Retina (tissue), 1 donor: ENCODE results near the gene DNAJC15.

Experiments used
- DNase-seq: peaks from one replicate; pipeline ENCODE4 v3.0.0-alpha.2; 2016

DNAJC15 gene

DNA sequence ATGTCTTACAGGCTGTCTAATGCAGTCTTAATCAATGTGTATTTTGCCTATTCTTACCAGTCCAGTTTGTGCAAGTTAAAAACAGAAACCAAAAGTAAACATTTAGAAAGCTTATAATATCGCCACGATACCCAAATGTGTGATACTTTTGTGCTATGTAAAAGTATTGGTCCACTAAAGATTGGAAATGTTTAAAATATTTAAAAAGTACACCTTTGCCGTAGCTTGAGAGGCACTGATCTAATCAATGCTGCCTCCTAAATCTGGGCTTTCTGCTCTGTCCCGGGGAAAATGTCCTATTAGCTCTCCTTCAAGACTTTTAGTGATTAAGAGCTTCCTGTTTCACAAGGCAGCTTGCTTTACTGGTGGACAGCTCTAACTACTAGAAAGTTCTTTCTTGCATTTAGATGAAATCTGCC, 64.7 kb downstream of the DNAJC15 start:
- no peak for DNase-seq

DNA sequence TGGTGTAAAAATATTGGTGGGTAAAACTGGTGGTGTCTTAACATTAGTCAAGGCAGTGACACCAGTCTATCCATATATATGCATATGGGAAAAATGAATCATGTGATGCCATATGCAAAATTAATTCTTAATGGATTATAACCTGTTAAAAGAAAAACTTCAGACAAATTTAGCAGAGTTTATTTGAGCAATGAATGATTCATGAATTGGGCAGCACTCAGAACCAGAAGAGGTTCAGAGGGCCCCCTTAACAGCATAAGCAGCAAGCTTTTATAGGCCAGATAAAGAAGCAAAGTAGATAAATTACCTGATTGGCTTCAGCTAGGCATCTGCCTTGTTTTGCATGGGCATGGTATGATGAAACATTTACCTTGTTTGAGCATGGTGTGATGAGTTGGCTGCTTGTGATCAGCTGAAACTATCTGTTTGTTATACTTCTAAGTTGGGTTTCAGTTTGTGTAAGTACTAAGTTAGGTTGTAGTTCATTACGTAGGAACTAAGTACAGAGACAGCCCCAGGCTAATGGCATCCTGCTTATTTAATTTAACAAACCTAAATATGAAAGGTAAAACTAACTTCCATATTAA, 66.6 kb downstream of the DNAJC15 start:
- no peak for DNase-seq

DNA sequence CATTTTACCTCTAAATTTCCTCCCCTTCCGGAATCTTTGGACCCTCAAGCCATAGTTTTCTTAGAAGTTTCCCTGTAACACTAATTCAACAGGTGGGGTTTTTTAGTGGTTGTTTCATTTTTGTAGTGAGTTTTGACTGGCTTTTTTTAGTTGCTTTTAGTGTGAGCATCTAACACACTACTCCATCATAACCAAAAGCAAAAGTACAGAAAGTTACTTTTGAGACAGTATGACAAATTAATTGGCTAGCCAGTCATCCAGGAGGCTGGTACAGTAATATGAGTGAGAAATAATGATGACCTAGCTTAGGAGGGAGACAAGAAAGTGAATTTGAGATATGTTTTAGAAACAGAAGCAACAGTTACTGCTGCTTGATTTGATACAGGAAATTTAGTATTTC, 71.5 kb downstream of the DNAJC15 start:
- DNase-seq: no peak

DNA sequence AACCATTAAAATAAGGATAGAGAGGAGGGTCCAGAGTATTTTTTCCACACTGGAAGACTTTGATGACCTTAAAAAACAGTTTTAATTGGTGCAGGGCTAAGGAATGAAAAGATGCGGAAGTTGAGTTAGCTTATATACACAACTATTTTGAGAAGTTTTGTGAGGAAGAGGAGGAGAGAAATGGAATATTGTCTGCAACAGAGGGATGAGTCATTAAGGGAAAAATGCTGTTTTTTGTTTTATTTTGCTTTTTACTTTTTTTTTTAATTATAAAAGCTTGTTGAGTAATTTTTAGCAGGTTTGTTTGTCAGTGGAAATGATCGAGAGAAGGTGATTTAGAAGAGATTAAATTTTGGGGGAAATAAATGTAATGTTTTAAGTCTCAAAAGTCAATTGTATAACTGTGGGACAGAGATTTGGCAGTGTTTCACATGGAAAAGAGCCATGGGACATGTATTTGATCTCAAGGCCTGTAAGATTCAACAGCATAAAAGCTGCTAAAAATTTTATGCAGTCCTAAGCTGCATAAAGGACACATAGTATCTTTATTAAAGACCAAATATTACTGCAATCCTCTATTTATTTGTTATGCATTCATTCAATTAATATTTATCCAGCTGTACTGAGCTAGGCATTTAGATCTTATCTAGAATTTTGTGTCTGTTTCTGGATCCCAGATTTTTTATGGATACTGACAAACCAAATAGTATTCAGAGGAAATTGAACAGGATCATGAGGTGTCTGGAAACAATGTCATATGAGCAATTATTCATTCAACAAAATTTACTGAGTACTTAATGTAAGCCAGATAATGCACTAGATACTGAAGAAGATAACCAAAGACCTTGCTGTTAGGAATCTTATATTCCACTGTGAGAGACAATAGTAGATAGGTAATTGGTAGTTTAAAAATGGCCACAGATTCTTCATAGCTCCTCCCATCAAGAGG, 72.7 kb downstream of the DNAJC15 start:
- no peak for DNase-seq

DNA sequence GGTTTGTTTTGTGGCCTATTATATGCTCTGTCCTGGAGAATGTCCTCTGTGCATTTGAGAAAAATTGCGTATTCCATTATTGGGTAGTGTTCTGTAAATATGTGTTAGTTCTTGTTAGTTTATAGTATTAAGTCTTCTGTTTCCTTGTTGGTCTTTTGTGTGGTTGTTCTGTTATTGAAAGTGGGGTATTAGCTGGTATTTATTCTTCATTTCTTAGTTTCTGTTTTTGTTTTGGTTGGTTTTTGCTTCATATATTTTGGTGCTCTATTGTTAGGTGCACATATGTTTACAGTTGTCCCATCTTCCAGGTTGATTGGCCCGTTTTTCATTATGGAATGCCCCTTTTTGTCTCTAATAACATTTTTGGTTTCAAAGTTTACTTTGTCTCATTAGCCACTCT, 77.3 kb downstream of the DNAJC15 start:
- no peak for DNase-seq

DNA sequence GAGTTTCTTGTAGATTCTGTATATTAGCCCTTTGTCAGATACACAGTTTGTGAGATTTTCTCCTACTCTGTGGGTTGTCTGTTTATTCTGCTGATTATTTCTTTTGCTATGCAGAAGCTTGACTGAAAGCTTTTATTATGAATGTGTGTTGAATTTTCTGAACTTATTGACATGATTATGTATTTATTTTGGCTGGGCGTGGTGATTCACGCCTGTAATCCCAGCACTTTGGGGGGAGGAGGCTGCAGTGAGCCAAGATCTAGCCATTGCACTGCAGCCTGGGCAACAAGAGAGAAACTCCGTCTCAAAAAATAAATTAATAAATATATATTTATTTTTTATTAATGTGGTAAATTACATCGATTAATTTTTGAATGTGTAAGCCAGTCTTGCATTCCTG, 78.9 kb downstream of the DNAJC15 start:
- DNase-seq: no peak

DNA sequence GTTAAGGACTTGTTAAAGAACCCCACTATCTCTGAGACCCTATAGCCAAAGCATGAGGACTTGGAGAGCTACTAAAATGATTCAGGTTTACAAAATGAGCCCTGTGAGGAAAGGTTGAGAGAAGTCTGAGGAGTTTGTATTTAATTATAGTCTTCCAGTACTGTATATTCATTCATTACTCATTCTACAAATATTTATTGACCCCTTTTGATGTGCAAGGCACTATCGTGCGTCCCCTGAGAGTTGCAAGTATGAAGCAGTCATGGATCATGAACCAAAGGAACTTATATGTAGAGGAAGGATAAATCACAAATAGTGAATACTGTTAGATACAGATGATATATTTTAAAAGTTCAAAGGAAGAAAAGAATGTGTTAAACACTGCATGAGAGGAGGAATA, 84.4 kb downstream of the DNAJC15 start:
- no peak for DNase-seq

DNA sequence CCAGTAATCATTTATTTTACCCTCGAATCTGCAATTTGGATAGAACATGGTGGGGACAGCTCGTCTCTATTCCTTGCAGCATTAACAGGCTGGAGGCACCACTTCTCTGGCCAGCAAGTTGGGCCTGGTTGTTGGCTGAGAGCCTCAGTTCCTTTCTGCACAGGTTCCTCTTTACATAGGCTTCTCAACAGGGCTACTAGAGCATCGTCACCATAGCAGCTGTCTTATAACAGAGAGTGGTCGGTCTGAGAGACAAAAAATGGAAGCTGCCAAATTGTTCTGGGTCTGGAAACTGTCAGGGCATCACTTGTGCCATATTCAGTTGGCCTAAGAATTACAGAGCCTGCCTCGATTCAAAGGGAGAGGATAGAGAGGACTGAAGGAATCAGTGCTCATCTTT, 86.7 kb downstream of the DNAJC15 start:
- no peak for DNase-seq

DNA sequence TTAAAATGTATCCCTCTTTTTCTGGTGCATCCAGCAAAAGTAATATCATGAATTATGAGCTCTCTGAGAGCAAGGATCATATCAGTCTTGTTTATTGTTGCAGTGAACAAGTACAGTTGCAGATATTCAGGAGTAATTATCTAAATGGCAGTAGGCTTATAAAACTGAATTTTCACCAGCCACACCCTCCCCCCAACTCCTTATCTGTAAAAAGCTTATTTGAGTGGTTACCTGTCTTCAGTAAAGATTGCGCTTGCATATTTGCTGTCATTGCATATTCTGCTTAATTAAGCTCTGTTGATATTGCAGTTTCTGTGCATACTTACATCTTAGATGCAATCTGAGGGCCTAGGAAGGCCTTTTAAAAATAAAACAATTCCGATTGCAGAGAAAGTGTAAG, 87.3 kb downstream of the DNAJC15 start:
- no peak for DNase-seq

DNA sequence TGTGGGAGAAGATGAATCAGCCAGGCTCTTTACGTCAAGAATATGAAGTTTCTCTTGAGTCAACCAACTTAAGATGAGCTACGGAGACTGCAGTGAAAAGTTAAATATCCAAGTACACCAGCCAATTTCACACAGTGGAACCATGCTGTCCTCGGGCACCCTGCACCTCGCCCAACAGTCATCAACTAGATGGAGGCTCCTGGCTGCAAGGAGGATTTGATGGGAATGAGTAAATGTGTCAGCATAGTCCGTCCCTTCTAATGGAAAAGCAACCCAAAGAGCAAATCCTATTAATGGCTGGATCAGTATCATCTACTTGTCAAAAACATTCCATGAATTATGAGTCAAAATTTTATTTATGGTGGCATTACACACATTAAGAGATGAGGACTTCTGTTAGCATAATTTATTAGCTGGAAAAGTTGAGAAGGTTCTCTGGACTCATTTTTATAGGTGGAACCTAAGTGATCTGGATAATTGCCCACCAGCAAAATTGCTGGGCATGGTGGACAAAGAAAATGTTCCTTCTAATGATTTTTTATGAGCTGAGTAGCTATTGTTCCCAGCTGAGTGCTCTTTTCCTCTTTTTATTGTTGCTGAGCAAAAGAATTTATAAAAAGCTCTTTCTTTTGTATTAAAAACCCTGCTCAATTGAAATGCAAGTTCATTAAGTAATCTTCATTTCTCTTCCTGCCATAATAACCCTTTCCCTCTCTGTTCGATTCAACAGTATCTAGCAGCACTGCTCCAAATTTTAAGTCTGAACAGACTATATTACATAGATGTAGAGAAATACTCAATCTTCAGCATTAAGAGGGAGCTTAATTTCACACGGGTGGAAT, 88.4 kb downstream of the DNAJC15 start:
- DNase-seq: no peak

DNA sequence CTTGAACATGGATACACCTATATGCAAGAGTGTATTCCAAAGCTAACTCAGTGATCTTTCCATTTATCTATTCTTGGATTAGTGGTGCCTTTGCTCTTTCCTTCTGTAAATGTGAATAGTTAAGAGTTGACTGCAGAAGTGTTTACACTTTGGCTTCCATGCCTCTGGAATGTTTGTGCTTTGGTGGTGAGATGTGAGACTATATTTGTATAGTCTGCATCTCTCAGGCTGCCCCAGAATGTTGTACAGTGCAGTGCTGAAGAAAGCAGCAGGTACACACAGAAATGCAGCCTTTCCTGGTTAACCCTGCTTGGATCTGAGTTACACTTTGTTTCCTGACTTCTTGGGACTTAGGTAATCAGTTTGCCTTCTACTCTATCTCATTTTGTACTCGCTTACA, 90.2 kb downstream of the DNAJC15 start:
- DNase-seq: no peak

DNA sequence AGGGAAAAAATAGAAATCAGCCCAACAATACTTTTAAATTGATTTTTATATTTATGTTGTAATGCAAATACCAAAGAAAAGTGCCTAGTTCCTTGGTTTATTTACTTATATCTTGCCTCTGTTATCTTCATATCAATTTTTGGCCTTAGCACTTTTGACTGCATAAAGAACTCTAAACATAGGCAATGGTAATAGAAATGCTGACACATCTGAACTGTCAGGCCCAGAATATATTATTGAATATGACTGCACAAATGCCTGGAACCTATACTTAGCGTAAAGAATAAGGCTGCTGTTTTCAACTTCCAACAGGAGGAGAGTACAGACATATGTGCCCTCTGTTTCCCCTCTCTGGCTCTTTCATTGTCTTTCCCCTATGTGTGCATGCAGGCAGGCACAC, 91.1 kb downstream of the DNAJC15 start:
- DNase-seq: no peak

DNA sequence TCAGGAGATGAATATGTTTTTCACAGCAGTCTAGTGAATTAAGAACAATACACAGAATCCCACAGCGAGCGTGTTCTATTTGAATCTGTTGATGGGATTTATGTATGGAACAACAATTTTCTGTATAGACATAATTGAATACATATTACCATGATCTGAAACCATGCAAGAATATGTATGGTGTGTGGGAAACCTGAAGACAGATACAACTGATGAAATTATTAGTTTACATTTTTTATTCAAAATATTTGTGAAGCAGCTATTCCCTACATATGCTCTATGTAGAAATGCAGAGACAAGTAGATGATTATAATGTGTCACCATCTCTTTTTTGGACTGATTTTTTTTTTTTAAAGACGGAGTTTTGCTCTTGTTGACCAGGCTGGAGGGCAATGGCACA, 91.8 kb downstream of the DNAJC15 start:
- DNase-seq: no peak

DNA sequence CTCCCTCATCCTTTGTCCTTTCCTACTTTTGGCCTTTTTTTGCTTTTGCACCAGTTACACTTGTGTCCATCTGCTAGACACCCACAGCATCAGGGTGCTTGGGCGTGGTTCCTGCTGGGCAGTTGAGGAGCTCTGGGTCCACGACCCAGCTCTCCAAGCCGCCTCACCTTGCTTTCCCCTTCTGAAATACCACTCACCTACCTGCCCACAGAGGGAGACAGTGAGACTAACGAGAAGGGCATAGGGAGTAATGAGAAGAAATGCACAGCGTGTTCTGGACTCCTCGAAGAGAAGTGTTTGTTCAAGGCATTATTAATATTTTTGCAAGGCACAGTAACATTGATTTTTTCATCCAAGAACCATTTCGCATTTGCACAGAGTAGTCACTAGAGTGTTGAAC, 92.9 kb downstream of the DNAJC15 start:
- DNase-seq: no peak

DNA sequence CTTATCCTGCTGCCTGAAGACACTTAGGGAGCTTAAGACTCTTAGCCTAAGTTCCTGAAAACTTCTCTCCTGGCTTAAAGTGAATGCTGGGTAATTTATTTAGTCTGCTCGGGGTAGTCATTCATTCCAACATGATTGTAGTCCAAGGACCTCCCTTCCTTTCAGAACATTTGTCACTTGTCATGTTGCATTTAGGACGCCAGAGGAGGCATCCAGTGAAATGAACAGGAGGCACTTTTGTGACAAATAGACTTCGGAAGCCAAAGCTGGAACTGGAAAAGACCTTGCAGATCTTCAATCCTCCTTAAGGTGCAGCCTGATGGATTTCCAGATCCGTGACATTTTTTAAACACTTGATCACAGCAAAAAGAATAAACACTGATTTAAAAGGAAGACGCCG, 95.1 kb downstream of the DNAJC15 start:
- no peak for DNase-seq

DNA sequence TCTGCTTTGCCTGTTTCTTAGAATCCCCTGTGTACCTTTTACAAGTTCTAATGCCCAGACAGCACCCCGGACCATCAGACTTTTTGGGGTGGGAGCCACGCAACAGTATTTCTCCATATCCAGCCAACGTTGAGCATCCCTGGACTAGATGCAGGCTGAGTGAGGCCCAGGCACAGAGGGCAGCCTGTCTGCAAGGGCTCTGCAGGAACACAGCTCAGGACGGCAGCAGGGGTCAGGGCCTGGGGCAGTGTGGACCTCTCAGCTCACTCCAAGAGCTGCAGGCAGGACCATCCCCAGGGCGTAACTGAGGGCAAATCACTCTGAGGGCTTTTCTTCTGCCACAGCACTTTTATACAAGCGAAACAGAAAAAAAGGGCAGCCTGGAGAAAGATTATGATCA, 95.8 kb downstream of the DNAJC15 start:
- DNase-seq: peak; percentile 35

DNA sequence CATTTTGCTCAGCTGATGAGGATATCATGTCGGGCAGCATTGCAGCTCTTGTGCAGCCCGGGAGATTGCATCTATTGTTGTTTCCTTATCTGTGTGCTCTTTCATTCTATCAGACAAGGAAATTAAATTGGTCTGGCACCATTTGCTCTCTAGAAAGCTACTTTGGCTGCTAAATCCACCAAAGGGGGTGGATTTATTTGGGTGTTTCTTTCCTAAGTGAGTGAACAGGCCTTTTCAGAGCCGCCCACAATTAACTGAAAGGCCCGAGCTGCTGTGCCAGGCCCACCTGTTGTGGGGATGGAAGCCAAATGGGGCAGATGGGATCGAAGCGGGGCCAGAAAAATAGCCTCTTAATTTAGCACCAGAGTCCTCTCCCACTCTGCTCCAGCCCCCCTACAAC, 99.4 kb downstream of the DNAJC15 start:
- no peak for DNase-seq

DNA sequence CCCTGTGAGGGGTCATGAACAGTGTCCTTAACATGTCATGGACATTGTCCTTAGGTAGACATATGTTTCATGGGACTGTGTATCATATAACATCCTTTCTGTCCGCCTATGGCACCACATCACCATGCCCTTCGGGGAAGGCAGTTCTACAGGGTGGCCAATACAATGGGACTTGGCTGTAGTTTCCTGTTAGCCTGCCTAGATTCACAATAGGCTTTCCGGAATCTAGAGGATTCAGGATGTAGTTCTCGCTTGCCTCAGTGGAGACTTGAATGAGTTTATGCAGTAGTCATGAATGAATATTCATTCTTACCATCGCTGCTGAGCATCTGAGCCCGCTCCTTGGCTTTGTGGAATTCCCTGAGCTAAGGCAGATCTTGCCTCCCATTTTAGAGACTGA, 100.5 kb downstream of the DNAJC15 start:
- no peak for DNase-seq

DNA sequence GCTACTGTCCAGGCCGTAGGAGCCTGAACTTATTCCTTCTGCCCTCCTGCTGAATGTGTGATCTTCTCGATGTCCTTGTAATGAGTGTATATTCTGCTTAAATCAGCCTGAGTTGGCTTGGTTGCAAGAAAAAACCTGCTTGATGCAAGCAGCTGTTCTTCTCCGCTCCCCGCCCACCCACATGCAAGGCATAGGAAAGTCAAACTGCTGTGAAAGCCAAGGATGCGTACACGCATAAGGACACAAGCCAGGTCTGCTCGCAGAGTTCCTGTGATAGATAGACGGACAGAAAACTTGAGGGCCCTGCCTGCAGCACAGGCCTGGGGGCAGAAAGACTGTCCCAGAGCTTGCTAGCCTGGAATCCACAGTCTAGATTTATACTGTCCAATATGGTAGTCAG, 101.1 kb downstream of the DNAJC15 start:
- DNase-seq: no peak

DNA sequence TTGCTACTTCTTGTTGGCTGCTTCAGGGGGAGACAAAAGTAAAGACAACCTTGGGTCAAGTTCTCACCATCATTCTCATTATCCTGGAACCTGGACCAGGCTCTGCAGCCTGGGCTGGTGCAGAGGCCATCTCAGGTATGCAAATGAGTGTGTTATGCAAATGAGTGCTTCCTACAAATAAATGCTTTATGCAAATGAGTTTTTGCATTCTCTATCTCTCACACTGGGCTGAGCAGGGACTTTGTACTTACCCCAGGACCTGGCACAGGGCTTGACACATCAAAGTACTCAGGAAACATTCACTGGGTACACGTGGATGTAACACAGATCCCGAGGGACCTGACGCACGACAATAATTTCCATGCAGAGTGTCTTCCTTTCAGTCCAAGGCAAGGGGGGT, 103.0 kb downstream of the DNAJC15 start:
- no peak for DNase-seq

DNA sequence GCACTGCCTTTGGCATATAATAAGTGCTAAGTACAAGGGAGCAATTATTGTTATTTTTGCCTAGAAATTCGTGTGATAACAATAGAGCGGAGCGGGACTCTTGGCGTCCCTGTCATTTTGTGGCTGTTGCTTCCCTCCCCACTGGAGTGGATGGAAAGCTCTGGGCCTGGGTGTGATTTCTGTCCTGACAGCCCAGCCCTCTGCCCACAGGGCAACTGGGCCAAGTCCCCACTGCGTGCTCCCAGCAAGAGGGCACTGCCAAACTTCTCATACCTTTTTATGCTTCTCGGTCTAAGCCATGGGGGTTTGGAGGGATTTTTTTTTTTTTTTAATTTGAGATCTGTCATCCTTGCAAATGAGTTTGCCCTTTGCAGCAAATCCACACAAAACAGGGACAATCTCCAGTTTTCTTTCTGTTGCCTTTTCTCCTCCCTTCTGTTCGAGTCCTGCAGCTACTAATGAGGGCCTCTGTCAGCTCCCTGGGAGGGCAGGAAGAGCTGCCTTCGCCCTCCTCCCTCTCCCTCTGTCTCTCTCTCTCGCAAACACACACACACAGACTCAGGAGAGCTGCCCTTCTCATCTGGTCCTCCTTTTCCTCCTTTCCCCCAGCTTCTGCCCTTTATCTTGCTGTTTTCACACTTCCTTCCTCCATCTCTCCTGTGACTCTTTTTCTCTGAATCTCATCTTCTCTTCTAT, 103.9 kb downstream of the DNAJC15 start:
- peak; percentile 53 for DNase-seq

DNA sequence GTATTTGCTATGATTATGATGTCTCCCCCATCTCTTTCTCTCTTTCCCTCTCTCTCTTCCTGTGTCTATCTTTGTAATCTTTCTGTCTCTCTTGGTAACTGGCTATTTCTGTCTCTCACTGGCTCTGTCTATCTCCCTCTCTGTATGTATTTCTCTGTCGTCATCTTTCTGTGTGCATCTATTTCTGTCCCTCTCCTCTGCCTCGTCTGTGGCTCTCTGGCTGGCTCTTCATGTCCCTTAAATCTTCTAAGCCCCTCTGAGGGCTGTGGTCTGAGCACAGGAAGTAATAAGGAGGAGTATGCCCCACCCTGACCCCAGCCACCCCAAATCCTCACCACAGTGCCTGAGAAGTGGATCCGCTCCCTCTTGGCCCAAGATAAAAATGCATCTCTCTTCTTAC, 104.4 kb downstream of the DNAJC15 start:
- DNase-seq: no peak

DNA sequence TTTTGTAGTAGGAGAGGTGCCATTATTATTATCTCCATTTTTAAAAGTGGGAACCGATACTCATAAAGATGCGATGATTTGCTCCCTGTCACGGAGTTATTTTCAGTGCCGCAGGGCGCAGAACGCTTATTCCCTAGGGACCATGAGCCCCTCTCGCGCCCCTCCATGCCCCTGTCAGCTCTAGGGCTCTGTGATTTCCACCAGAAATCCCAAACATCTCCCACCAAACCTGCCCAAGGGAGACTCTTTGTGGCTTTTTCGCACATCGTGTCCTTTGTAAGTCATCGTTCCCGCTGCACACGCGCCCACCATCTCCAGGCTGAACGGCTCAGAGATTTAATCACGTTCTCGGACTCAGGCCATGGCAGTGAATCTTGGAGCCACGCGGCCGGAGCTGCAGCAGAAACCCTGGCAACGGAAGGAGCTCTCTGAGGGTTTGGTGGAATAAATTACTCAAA, 105.1 kb downstream of the DNAJC15 start:
- DNase-seq: peak; percentile 49
